Prostate gland (tissue), 2 donors: ENCODE results near the gene FUCA1.

ENCODE experiments used
- POLR2A ChIP-seq: fragments of 450-650 bp; IDR thresholded peaks from one replicate; pipeline ENCODE4 v1.6.1; 2016; ENCODE audit warnings: antibody characterized with exemption, mild to moderate bottlenecking
- POLR2AphosphoS5 ChIP-seq: sonication (generic); formaldehyde crosslinking; IDR thresholded peaks from one replicate; pipeline ENCODE4 v1.6.1; 2017; ENCODE audit warnings: antibody characterized with exemption
- TF ChIP-seq, protein P1 (sequence below), 4 experiments: fragments of 200-600 bp in 2 of 4; fragments of 450-650 bp in 2 of 4; sonication (generic) in 2 of 4; IDR thresholded peaks; 1 replicate in 3 of 4; 2 replicates in 1 of 4; pipeline ENCODE4 v1.5.1; 2016 to 2019; ENCODE audit warnings: antibody characterized with exemption in 4 of 4, mild to moderate bottlenecking in 2 of 4, moderate library complexity in 2 of 4

DNA sequence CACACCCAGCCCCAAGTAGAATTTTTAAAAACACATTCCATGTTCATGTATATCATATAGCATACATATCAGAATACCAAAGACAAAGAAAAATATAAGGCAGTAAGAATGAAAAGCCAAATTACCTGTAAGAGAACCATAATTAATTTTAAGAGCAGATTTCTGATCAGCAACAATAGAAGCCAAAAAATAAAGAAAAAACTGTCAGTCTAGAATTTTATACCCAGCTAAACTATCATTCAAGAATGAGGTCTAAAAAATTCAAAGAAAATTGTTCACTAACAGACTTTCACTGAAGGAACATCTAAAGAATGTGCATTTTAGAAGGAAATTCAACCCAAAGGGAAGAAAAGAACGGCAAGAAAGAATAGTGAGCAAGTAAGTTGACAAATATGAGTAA, 10.6 kb upstream of the FUCA1 start:
- TF ChIP-seq, protein P1, sequence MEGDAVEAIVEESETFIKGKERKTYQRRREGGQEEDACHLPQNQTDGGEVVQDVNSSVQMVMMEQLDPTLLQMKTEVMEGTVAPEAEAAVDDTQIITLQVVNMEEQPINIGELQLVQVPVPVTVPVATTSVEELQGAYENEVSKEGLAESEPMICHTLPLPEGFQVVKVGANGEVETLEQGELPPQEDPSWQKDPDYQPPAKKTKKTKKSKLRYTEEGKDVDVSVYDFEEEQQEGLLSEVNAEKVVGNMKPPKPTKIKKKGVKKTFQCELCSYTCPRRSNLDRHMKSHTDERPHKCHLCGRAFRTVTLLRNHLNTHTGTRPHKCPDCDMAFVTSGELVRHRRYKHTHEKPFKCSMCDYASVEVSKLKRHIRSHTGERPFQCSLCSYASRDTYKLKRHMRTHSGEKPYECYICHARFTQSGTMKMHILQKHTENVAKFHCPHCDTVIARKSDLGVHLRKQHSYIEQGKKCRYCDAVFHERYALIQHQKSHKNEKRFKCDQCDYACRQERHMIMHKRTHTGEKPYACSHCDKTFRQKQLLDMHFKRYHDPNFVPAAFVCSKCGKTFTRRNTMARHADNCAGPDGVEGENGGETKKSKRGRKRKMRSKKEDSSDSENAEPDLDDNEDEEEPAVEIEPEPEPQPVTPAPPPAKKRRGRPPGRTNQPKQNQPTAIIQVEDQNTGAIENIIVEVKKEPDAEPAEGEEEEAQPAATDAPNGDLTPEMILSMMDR (IDR thresholded peaks at IDR 0.05) = no peak
- TF ChIP-seq POLR2AphosphoS5 (no peak), POLR2A (no peak)
